Measurements from ENCODE around the gene TEX48.

- TF ChIP-seq GATA2 (IDR thresholded peaks at IDR 0.05; ENCODE audit: low read depth, low read length), result no peak
- no peak for TF ChIP-seq GATA3 (IDR thresholded peaks at IDR 0.05; ENCODE audit: low read depth, low read length)
These were observed 48.4 kb downstream of the TEX48 start for GRCh38 chr9:114633438-114634089.
